ENCODE data around the gene LDLRAD4.

LDLRAD4 gene

DNA sequence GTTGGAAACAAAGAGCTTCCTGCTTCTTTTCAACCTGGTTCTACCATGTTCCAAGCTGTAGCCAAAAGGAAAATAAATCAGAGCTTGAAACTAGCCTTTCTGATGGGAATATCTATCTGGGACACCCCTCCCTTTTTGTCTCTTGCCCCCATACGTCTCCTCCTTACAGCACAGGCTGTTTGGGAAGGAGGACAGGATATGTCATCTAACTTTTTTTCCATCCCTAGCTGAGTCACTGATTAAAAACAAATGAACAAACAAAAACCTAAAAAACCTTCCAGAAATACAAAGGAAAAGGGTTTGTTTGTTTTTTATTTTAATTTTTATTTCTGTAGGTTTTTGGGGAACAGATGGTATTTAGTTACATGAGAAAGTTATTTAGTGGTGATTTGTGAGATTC, 356.2 kb downstream of the LDLRAD4 start:
- DNase-seq (ENCODE audit: low read depth) = no peak

DNA sequence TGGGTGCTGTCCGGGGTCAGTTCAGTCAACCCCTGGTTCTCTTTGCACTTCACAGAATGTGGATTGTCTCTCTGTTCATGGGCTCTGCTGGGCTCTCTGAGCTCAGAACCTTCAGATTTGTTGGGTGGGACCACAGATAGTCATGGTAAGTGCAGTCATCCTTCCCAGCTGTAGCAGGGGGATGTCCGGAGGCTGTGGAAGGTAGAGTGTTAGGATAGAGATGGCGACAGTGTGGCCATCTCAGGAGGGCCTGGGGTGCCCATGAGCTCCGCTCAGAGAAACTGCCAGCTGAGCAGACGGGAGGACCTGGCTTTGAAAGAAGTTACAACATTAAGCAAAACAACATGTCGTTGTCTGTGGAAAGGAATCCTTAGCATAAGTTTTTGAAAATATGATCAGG, 358.0 kb downstream of the LDLRAD4 start:
- no peak for DNase-seq (ENCODE audit: low read depth)

DNA sequence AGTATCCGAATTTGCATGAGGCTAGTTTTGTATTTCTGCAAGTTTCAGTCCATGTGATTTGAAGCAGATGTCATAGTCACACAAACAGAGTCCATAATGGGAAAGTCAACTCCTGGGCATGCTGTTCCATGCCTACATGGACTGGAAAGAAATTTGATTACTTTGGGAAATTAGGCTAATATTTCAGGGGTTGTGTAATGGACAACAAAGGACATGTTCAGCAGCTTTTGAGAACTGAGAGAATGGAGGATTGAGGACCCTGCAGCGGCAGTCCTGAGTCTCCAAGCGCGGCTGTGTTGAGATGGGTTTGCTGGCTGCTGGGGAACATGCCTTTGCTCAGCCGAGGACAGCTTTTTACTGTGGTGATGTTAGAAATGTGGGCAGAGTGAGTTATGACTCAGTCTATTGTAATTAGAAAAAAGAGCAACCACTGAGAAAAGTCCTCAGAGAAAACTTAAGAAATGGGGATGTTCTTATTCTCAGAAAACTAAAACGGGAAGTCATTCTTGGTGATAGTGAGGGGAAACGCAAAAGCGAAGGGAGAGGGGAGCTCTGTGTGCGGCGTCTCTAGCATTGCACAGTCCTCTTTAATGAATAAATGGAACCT, 358.6 kb downstream of the LDLRAD4 start:
- peak; percentile 41 for DNase-seq (ENCODE audit: low read depth)

DNA sequence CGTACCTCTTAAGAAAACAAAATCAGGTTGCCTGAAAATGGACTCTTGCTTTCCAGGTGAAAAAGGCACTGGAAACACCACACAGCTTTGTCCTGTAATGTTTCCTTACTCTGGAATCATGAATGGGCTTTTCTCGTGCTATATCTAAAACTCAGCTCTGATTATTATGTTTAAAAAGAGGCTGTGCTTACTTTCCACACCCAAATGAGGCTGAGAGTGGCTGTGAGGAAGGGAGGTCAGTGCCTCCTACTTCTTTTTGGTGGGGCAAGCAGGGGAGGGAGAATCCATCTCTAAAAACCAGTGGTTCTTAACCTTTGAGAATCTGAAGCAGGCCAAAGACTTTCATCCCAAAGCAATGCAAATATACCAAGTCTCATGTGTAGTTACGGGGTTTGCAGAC, 359.2 kb downstream of the LDLRAD4 start:
- no peak for DNase-seq (ENCODE audit: low read depth)

DNA sequence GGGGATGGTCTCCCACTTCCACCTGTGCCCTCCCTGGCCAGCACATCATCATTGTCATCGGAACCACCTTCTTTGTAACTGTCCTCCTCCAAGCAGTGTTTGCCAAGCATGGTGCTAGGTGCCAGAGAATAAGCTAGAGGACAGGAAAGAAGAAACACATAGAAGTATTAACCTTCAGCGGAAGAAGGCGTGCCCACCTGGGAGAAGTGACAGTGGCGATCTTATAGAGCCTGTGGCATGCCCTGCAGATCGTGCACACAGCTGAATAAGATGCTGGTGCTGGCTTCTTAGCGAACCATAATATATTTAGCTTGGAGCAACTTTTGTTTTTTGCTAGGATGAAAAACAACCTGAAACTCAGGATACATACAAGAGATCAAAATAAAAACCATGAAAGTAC, 359.8 kb downstream of the LDLRAD4 start:
- DNase-seq (ENCODE audit: low read depth) = no peak

DNA sequence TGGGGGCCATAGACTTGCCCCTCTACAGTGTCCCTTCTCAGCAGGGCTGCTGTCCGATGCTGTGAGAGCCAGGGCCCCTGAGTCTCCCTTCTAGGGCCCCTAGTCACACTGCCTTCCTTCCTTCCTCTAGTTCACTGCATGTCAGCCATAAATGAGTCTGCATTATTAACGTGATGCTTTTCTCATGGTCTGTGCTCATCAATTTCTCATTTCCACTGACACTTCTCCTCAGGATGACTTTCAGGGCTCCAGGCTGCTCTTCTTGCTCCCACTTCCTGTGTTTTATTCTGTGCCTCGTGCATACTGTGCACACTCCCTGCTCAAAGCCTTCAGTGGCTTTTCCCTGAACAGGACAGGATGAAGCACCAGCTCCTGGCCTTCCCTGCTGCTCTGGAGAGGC, 361.3 kb downstream of the LDLRAD4 start:
- no peak for DNase-seq (ENCODE audit: low read depth)

DNA sequence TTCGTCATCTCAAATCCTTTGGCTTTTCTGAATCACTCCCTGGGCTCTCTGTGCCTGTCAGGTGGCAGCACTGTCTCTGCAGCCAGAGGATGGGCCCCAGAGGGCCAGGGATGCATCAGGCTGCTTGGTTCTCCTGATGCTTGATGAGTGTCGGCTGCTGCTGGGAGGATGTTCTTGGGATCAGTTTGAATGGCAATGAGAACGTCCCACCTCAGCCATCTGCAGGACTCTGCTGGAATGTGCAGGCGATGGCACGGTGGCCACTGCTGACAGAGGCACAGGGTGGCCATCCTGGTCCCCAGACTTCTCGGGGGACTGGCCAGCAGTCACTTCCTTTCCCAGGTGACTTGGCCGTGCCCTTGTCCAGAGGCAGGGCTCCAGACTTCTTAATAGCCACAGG, 361.8 kb downstream of the LDLRAD4 start:
- DNase-seq (ENCODE audit: low read depth) = no peak

DNA sequence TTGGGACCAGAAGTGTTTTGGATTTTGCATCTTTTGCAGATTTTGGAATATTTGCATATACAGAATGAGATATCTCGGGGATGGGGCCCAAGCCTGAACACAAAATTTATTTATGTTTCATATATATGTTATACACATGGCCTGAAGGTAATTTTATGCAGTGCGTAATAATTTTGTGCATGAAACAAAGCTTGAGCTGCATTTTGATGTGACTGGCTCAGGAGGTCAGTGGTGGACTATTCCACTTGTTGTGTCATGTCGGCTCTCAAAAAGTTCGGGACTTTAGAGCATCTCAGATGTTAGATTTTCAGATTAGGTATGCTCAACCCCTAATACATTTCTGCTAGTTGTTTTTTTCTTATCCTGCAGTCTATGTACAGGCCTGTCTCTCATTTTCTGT, 362.4 kb downstream of the LDLRAD4 start:
- no peak for DNase-seq (ENCODE audit: low read depth)

DNA sequence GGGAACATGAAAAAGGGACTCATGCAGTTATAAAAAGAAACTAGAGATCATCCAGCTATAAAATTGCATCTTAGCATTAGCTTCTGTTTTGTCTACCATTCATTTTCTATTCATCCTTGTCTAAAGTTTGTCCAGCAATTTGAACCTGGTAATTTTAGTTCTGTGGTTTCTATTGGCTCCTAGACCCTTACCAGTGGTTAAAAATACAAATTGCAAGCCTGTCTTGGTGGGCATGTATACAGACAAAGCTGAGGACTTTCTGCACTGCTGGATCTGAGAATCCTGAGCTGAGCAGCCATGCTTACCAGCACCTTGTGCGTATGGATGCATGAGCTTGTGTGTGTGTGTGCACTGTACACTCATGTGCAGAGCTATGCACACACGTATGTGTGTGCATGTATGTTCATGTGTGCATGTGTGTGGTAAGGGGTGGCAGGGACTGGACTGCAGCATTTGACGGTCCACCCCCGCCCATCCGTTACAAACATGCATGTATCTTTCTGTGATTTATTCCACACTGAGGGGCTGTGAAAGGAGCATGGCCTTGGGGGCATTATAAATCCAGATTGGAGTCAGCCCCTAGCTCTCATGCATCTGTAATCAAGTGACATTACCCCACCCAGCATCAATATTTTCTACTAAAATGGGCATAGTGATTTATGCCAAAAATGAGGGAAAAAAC, 363.1 kb downstream of the LDLRAD4 start:
- no peak for DNase-seq (ENCODE audit: low read depth)

DNA sequence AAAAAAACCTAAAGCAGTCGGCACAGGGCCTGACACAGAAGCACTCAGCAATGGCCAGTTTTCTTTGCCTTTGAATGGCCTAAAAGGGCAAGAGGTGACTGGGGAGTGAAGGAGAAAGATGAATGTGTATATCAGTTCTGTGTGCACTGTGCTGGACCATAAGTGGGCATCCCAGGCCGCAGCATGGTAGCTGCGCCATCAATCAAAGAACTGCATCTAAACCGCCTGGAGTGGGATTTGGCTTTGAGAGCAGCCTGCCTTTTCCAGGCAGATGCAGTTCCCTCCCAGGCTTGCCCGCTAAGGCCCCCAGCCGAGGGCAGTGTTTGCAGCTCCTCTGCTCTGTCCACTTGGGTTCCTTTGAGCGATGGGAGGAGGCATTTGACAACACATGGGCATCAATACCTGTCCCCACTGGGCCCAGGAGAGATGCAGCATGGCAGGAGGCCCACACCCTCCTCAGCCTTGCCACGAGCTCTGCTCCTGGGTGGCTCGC, 363.7 kb downstream of the LDLRAD4 start:
- DNase-seq (ENCODE audit: low read depth) = no peak

DNA sequence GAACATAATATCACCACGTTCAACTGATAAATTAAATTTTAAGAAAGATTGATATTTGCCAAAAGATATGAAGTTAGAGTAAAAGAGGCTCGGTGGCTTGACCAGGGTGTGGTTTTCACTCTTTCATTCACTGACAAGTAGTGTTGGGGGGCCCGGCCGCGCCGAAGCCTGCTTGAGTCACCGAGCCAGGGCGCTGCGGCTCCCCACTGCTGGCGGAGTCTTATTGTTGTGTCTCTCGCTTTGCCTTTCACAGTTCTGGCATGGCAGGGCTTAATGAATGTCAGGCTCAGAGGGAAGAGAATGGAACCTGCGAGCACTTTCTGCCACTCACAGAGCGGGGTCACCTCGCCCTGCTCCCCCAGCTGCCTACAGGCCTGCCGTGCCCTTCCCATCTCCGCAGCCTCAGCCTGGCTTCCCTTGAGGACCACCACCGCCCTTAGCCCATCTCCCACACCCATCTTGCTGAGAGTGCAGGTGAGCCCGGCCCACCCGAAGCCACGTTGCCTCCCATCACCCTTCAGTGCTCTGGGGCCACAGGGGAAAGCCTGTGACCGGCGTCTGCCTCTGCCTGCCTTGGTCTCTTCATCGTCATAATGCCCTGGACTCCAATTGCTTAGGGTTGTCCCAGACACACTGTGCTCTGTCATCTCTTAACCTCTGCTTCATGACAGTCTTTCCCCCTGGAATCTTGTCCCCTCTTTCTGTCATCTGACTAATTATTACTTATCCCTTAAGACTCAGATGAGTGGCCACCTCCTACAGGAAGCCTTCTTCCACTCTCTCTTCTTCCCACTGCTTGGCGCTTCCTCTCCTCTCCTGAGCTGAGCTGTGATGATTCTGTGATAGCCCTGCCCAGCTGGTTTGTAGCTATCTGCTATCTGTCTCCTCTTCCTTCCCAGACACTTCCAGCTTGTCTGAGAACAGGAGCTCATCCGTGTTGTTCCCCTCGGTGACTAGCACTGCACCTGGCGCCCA, 365.3 kb downstream of the LDLRAD4 start:
- no peak for DNase-seq (ENCODE audit: low read depth)

DNA sequence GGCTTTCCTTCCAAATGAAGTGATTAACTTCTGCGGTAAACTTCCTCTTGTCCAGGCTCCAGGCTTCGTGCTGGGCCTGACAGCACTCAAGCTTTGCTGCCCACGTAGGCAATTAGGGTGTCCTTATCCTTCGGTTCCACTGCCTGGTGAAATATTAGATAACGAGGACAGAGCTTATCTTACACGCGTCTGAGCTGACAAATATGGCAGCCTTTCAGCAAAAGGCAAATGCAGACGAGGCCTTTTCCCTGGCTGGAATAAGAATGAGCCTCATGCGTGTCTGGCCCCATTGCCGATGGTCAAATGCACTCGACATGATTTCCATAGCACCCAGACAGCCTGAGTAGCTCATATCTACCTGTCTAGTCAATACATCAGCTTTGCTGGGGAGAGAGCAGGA, 366.3 kb downstream of the LDLRAD4 start:
- no peak for DNase-seq (ENCODE audit: low read depth)

DNA sequence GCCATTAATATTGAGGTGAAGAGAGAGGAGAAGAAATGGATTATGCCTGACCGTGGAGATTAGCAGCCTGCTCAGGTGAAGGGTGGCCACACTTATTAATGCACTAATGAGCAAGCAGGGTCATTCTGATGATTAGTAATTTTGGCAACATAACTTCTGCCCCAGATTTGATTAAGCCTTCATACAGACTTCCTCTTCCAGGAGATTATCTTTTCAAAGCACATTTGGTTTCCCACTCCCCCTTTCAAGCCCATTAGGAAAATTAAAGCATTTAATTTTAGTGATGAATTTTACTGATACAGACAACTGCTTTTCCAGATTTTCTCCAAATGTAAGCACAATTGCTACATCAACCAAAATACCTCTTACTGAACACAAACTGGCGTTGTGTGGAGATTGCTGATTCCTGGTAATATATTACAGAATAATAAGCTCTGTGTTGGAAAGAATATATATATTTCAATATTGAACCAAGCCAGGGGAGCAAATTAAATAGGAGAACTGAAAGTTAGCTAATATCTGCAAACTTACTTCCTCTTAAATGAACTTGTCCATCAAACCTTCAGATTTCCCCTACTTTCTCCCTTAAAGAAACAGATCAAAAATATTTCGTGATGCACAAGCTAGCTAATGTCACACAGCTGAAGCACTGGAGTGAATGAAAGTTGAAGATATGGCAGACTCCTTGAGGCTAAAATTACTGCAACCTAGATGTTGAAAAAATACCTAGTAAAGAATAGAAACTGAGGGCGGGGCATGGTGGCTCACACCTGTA, 367.0 kb downstream of the LDLRAD4 start:
- no peak for DNase-seq (ENCODE audit: low read depth)

DNA sequence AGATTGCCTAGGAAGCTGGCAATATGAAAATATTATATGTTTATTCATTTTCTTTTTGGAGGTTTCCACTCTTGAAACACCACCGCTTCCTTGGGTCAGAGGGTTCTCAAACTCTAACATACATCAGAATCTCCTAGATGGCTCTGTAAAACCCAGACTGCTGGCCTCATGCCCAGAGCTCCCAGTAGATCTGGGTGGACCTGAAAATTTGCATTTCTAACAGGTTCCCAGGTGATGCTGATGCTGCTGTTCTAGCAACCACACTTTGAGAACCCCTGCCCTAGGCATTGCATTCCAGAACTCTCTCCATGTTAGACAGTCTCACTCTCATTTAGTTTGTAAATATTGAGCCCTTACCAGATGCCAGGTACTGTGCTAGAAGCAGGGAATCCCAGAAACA, 368.4 kb downstream of the LDLRAD4 start:
- DNase-seq (ENCODE audit: low read depth) = no peak

DNA sequence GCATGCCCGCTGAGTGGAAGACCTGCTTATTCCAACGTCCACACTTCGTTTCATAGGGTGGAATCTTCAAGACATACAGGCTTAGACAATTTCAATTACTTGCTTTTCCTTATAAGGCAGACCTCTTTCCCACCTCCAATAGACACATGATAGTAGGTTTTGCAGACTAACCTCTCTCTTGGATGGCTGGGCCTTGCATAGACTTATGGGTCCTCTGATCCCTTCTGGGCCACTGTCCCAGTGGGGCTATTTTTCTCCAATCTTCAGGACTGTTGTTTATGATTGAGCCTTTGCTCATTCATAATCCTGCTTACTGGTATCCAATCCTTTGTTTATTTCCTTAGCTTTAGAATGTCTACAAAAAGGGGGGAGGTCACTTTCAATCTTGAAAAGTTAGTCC, 368.9 kb downstream of the LDLRAD4 start:
- DNase-seq (ENCODE audit: low read depth) = no peak

DNA sequence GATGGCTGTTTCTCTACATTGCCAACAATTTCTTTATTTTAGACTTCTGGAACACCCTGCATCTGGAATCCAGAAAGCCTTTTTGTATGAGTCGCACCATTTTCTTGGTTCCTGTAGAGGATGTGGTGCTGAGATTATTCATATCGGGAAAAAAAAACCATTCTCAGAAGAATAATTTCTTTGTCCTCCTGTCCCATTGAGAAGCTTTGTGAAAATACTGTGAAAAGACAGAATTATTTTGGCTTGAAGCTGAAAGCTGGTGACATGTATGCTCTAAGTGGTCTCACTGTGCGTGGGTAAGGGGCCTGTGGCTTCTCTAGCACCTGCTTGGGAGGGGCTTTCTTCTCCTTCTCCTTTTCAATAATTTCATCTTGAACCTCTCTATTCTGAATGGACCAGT, 369.4 kb downstream of the LDLRAD4 start:
- DNase-seq (ENCODE audit: low read depth) = no peak

DNA sequence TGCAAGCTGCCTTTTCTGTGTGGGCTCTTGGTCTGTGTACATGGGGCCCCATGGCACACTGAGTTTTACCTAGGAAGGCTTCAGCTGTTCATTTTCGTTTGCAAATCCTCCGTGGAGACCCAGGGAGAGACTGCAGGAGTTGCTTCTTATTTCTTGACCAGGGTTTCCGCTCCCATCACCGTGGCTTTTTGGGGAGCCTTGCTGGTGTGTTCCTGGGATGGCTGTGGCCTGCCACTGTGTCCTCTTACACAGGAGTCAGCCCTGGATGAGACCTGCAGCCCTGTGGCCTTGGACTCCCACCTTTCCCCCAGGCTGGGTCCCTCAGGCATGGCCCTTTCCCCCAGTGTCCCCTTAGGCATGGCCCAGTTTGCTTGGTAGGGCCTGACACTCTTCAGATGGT, 370.8 kb downstream of the LDLRAD4 start:
- DNase-seq (ENCODE audit: low read depth) = no peak

DNA sequence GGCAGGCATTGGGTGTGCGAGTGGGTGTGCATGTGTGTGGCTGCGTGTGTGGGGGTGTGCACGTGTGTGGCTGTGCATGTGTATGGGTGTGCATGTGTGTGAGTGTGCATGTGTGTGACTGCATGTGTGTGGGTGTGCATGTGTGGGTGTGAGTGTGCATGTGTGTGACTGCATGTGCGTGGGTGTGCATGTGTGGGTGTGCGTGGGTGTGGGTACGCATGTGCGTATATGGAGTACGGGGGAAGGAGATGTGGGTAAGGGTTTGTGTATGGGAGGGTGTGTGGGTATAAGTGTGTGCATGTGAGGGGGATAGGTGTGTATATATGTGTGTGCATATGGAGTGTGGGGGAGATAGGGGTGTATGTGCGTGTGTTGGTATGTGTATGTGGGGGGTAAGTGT, 371.4 kb downstream of the LDLRAD4 start:
- DNase-seq (ENCODE audit: low read depth) = no peak

DNA sequence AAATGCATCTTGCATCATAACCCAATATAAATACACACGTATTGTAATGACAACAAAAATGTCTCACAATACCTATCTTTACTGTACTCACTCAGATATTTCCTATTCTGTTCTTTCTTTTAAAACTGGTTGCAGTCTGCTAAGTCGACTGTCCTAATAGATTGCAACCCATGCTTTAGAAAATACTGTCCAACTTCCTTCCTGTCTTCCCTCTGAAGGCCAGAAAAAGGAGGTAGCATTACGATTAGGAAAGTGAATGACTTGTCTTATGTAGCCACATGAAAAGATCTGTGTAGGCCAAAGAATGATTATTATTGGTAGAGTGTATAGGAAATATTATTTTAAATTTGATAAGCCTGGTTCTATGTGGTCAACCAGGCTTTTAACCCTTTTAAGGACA, 373.7 kb downstream of the LDLRAD4 start:
- DNase-seq (ENCODE audit: low read depth) = no peak

DNA sequence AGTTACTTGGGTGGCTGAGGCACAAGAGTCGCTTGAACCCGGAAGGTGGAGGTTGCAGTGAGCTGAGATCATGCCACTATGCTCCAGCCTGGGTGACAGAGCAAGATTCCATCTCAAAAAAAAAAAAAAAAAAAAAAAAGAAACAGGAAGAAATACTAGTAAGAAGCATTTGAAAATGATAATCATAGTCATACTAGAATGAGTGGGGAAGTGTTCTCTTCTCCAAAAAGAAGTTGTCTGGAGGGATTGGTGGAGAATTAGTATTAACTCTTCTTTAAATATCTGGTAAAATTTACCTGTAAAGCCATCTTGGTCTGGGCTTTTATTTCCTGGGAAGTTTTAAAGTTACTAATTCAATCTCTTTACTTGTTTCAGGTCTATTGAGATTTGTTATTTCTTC, 376.0 kb downstream of the LDLRAD4 start:
- no peak for DNase-seq (ENCODE audit: low read depth)

DNA sequence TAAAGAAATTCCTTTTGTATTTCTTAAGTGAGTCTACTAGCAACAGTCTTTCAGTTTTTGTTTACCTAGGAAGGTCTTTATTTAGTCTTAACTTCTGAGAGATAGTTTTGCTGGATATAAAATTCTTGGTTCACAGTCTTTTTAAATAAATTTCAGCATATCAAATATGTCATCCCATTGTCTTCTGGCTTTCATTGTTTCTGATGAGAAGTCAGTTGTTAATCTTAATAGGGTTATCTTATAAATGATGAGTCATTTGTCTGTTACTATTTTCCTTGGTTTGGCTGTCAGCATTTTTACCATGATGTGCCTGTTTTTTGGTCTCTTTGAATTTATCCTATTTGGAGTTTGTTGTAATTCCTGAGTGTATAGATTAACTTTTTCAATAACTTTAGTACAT, 378.5 kb downstream of the LDLRAD4 start:
- no peak for DNase-seq (ENCODE audit: low read depth)

DNA sequence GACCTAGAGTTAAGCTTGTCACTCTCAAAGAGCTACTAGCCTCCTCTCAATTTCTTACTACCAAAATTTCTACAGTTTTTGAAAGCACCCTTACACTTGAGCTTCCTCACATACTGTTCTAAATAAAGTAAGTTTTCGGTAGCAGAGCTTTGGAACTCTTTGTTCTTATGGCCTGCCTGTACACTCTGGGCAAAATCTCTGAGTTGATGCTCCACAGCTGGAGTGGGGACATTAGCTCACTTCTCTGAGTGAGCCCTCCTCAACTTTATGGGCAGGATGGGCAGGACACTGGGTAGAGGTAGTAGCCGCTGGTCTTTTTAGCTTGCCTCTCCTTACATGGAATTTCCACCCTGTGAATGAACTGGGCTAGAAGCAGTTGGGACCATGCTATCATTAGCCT, 380.0 kb downstream of the LDLRAD4 start:
- no peak for DNase-seq (ENCODE audit: low read depth)

All from stromal cell of bone marrow (primary cell).